ENCODE measurements around the gene OSBP2. TPM values are rescaled to one million over a fixed set of nuclear protein-coding genes. Genes with fewer than 3 reads are reported as not detected.

Gene OSBP2
- total RNA-seq, 2 donors from 2014 or later: 4.0 to 16.8 TPM

DNA sequence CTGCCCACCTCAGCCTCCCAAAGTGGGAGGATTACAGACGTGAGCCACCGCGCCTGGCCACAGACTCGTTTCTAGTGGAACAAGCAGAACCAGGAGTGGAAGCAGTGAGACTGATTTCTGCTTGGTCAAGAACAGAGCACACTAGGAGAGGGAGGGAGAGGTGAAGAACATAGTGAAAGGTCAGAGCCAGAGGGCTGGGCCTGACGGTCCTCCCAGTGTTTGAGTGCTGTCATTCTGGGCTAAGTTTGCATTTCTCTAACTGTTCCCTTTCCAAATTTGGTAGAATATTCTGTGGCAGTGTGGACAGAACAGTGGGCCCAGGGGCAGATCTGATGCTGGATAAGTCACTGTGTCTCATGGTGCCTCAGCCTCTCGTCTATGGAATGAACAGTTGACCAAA lies 55.2 kb downstream of the OSBP2 start:
- DNase-seq (ENCODE audit: low spot score): no peak
- TF ChIP-seq, protein P1, sequence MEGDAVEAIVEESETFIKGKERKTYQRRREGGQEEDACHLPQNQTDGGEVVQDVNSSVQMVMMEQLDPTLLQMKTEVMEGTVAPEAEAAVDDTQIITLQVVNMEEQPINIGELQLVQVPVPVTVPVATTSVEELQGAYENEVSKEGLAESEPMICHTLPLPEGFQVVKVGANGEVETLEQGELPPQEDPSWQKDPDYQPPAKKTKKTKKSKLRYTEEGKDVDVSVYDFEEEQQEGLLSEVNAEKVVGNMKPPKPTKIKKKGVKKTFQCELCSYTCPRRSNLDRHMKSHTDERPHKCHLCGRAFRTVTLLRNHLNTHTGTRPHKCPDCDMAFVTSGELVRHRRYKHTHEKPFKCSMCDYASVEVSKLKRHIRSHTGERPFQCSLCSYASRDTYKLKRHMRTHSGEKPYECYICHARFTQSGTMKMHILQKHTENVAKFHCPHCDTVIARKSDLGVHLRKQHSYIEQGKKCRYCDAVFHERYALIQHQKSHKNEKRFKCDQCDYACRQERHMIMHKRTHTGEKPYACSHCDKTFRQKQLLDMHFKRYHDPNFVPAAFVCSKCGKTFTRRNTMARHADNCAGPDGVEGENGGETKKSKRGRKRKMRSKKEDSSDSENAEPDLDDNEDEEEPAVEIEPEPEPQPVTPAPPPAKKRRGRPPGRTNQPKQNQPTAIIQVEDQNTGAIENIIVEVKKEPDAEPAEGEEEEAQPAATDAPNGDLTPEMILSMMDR (IDR thresholded peaks at IDR 0.05): no peak
- no peak overlapping the region for H3K27ac ChIP-seq
- H3K36me3 ChIP-seq: no peaks in the 10 kb centered on the region
- H3K4me1 ChIP-seq: no peaks in the 10 kb centered on the region
- no peaks in the 10 kb centered on the region for H3K9me3 ChIP-seq
- H3K4me3 ChIP-seq: no peak overlapping the region
- H3K27me3 ChIP-seq: no peaks in the 10 kb centered on the region

DNA sequence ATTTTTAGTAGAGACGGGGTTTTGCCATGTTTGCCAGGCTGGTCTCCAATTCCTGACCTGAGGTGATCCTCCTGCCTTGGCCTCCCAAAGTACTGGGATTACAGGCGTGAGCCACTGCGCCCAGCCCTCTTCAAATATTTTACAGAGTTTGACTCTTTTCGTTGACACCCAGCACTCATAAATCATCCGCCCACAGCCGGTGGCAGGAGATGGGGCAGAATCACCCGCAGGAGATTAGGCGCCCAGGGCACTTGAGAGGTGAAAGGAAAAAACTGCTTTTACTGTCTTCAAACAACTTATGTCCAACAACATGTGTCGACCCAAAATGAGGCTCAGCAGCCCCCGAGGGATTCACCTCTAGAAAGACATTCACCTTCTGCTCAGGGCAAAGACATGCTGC lies 56.9 kb downstream of the OSBP2 start:
- H3K36me3 ChIP-seq: no peaks in the 10 kb centered on the region

DNA sequence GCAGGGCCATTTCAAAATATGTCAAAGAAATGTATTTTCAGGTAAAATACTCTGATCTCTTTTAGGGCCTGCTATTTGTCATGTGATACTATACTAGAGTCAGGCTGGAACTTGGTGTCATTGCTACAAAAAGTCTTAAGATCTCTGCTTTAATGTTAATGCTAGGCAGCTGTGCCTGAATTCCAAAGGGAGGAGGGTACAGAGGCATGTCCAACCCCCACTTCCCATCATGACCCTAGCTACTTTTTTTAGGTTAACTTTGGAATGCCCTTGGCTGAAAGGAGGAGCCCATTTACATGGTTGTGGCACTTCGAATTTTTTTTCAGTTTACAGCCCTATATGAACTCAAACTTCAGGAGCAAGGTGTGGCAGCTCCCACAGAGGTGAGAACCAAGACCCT lies 58.1 kb downstream of the OSBP2 start:
- no peaks in the 10 kb centered on the region for H3K27me3 ChIP-seq
- no peak overlapping the region for H3K4me3 ChIP-seq
- no peaks in the 10 kb centered on the region for H3K36me3 ChIP-seq
- no peaks in the 10 kb centered on the region for H3K9me3 ChIP-seq
- TF ChIP-seq, protein P1 (IDR thresholded peaks at IDR 0.05): no peak
- H3K4me1 ChIP-seq: no peaks in the 10 kb centered on the region
- DNase-seq (ENCODE audit: low spot score): no peak
- no peak overlapping the region for H3K27ac ChIP-seq

More for the DNA sequence above, 56.9 kb downstream of the OSBP2 start:
- no peak for DNase-seq (ENCODE audit: low spot score)
- Histone ChIP-seq H3K4me1 (no peaks in the 10 kb centered on the region), H3K27ac (no peak overlapping the region), H3K9me3 (no peaks in the 10 kb centered on the region), H3K27me3 (no peaks in the 10 kb centered on the region), H3K4me3 (no peak overlapping the region)
- TF ChIP-seq, protein P1 (IDR thresholded peaks at IDR 0.05): no peak

DNA sequence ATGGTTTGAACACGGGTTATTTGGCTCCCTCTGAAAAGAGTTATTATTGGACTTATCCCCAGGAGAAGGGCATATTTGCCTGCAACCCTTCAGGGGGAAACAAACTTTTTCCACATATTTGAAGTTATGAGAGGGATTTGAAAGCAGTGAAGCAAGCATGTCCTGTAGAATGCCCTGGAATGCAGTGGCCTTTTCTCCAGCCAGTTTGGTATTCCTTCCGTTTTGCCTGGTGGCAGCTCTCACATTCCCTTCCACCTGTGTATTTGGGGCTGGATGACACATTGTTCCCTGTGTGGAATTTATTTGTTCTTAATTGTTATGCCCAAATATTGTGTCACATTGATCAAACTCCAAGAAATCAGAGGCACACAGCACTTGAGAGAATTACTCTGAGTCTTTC lies 59.0 kb downstream of the OSBP2 start:
- Histone ChIP-seq H3K9me3 (no peaks in the 10 kb centered on the region), H3K27ac (no peak overlapping the region), H3K36me3 (no peaks in the 10 kb centered on the region), H3K4me1 (no peaks in the 10 kb centered on the region), H3K27me3 (no peaks in the 10 kb centered on the region), H3K4me3 (no peak overlapping the region)
- DNase-seq (ENCODE audit: low spot score): no peak
- TF ChIP-seq, protein P1 (IDR thresholded peaks at IDR 0.05): no peak

DNA sequence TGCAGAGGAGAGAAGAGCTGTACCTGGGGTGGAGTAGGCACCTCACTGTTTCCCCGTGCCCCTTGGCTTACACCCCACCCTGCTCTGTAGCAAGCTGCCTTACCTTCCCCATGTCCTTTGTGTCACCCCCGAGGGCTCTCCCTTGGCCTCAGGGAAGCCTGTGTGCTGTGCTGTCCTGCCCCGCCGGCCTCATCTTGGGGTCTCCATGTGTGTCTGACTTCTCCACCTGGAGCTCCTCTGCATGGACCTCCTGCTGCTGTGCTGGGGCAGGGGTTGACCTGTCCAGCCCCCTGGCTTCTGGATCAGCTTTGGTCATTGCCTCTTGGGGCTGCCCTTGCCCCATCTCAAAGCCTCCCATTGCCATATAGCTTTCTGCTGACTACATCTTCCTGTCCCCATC lies 59.8 kb downstream of the OSBP2 start:
- no peaks in the 10 kb centered on the region for H3K36me3 ChIP-seq
- H3K27ac ChIP-seq: no peak overlapping the region
- DNase-seq (ENCODE audit: low spot score): no peak
- H3K27me3 ChIP-seq: no peaks in the 10 kb centered on the region
- no peak overlapping the region for H3K4me3 ChIP-seq
- TF ChIP-seq, protein P1 (IDR thresholded peaks at IDR 0.05): no peak
- no peaks in the 10 kb centered on the region for H3K9me3 ChIP-seq
- H3K4me1 ChIP-seq: no peaks in the 10 kb centered on the region

DNA sequence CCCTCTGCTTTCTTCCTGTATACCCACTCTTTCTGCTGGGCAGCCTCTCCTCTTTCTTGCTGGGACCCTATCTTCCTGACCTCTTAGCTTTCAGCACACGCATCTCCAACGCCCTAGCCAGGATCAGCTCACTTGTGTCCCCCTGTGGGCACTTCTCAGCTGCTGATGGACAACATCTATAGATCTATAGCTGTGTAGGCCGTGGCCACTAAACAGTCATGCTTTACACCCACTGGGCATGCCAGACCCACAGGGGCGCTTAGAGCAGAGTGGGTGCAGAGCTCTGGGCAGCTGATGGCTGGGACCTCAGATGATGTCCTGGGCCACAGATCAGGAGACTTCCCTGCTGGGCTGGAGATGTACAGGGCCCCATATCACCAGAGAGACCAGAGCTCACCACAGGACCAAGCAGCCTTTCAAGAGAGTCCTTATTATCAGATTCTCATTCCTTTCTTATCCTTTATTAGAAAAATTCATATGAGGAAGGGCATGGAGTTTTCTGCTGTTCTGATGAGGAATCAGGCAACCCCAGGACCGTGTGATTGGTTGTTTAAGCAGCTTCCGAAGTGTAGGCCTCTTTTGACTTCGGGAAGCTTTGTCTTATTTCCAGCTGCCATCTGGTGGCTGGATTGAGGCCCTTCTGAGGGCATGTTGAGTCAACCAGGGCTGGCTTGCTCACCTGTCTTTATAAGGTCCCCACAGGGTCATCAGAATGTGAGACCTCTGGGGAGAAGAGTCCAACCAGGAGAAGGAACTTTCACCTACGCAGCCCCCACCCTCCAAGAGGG lies 60.5 kb downstream of the OSBP2 start:
- Histone ChIP-seq H3K36me3 (no peaks in the 10 kb centered on the region), H3K4me1 (no peaks in the 10 kb centered on the region), H3K27ac (no peak overlapping the region), H3K27me3 (no peaks in the 10 kb centered on the region), H3K4me3 (no peak overlapping the region), H3K9me3 (no peaks in the 10 kb centered on the region)
- DNase-seq (ENCODE audit: low spot score): no peak
- TF ChIP-seq, protein P1 (IDR thresholded peaks at IDR 0.05): peak; percentile 38 to 72

Data from right atrium auricular region (tissue), 2 donors.